Breast epithelium (tissue), 4 donors: ENCODE data around the gene EBF3. TPM values are rescaled to one million over a fixed set of nuclear protein-coding genes. Genes with fewer than 3 reads are reported as not detected.

ENCODE experiments used
- DNase-seq, 2 donors: peaks; one replicate each; pipeline ENCODE4 v3.0.0-alpha.2; 2019; ENCODE audit warnings: low spot score in 2 of 2
- H3K27ac ChIP-seq, 2 donors: fragments of 200-600 bp; sonication (generic) in 1 of 2; one replicate each; pipeline ENCODE4 v1.5.1; 2016 to 2019; ENCODE audit warnings: mild to moderate bottlenecking in 1 of 2
- H3K27me3 ChIP-seq, 2 donors: fragments of 200-600 bp; sonication (generic) in 1 of 2; one replicate each; pipeline versions ENCODE4 v1.5.1 to v1.6.0; 2017 to 2019; ENCODE audit warnings: control low read depth in 1 of 2, mild to moderate bottlenecking in 1 of 2
- H3K36me3 ChIP-seq: fragments of 200-600 bp; one replicate; pipeline ENCODE4 v1.5.1; 2019
- H3K4me1 ChIP-seq, 2 donors: fragments of 200-600 bp; sonication (generic); one replicate each; pipeline ENCODE4 v1.5.1; 2016 to 2019; ENCODE audit warnings: control low read depth in 1 of 2
- H3K4me3 ChIP-seq, 3 donors: fragments of 200-600 bp; sonication (generic); 1 replicate in 2 of 3; 2 replicates in 1 of 3; pipeline ENCODE4 v1.5.1; 2016 to 2019; ENCODE audit warnings: mild to moderate bottlenecking in 3 of 3, moderate library complexity in 2 of 3
- H3K9me3 ChIP-seq, 2 donors: fragments of 200-600 bp; sonication (generic) in 1 of 2; one replicate each; pipeline ENCODE4 v1.5.1; 2016 to 2019; ENCODE audit warnings: control low read depth in 1 of 2
- CTCF ChIP-seq, 3 donors: fragments of 450-650 bp; IDR thresholded peaks; one replicate each; pipeline ENCODE4 v1.5.1; 2016 to 2017; ENCODE audit warnings: antibody characterized with exemption in 3 of 3, mild to moderate bottlenecking in 3 of 3, moderate library complexity in 3 of 3
- POLR2A ChIP-seq: fragments of 450-650 bp; IDR thresholded peaks from one replicate; pipeline ENCODE4 v1.6.1; 2016; ENCODE audit warnings: antibody characterized with exemption, mild to moderate bottlenecking, moderate library complexity
- POLR2AphosphoS5 ChIP-seq, 3 donors: sonication (generic); formaldehyde crosslinking; IDR thresholded peaks; one replicate each; pipeline ENCODE4 v1.6.1; 2017; ENCODE audit warnings: antibody characterized with exemption in 3 of 3
- intact Hi-C: fragments of 100-400 bp; cut with DNase I; formaldehyde crosslinking; loops from one replicate; pipeline ENCODE4 v1.15.1; 2023; ENCODE audit warnings: low total_unique reads
- total RNA-seq, 3 donors: library from RNA; depleted of rRNA; stranded (reverse); fragments of >200 nt; gene quantifications; one replicate each; pipeline ENCODE4 v1.1.0, GENCODE V29; 2016

The EBF3 gene
- total RNA-seq, 3 donors from 2014 or later: 4.2 to 28.0 (median 6.6) TPM

- no peaks in the 10 kb centered on the region for H3K9me3 ChIP-seq
- no peak for DNase-seq
- no peaks in the 10 kb centered on the region for H3K36me3 ChIP-seq
- H3K27ac ChIP-seq: no peak overlapping the region
- TF ChIP-seq CTCF (IDR thresholded peaks at IDR 0.05): no peak
- no peak for TF ChIP-seq POLR2AphosphoS5 (IDR thresholded peaks at IDR 0.05)
- no peak for TF ChIP-seq POLR2A
- no peaks in the 10 kb centered on the region for H3K27me3 ChIP-seq
- no peak overlapping the region for H3K4me3 ChIP-seq
- no peaks in the 10 kb centered on the region for H3K4me1 ChIP-seq
- intact Hi-C loops: no loop called here
These were observed 92.1 kb downstream of the EBF3 start for GRCh38 chr10:129871966-129872365.

- no peak for TF ChIP-seq POLR2A
- no peak for TF ChIP-seq CTCF (IDR thresholded peaks at IDR 0.05)
- Histone ChIP-seq H3K27me3 (no peaks in the 10 kb centered on the region), H3K36me3 (no peaks in the 10 kb centered on the region), H3K4me1 (no peaks in the 10 kb centered on the region), H3K27ac (no peak overlapping the region), H3K4me3 (no peak overlapping the region), H3K9me3 (no peaks in the 10 kb centered on the region)
- no peak for DNase-seq
- intact Hi-C loops: no loop called here
These were observed 93.0 kb downstream of the EBF3 start for GRCh38 chr10:129870961-129871621.

GRCh38 chr10:129870474-129870757 is 93.7 kb downstream of the EBF3 start:
- H3K27me3 ChIP-seq: no peaks in the 10 kb centered on the region
- TF ChIP-seq POLR2AphosphoS5 (IDR thresholded peaks at IDR 0.05) (no peak), POLR2A (no peak), CTCF (IDR thresholded peaks at IDR 0.05) (no peak)
- intact Hi-C loops: no loop called here
- H3K4me1 ChIP-seq: no peaks in the 10 kb centered on the region
- DNase-seq: no peak
- H3K4me3 ChIP-seq: no peak overlapping the region
- no peak overlapping the region for H3K27ac ChIP-seq
- no peaks in the 10 kb centered on the region for H3K36me3 ChIP-seq
- H3K9me3 ChIP-seq: no peaks in the 10 kb centered on the region

- H3K36me3 ChIP-seq: no peaks in the 10 kb centered on the region
- no peak for TF ChIP-seq POLR2A
- no peak for TF ChIP-seq POLR2AphosphoS5 (IDR thresholded peaks at IDR 0.05)
- TF ChIP-seq CTCF (IDR thresholded peaks at IDR 0.05): no peak
- no peaks in the 10 kb centered on the region for H3K4me1 ChIP-seq
- no peaks in the 10 kb centered on the region for H3K9me3 ChIP-seq
- no peaks in the 10 kb centered on the region for H3K27me3 ChIP-seq
- DNase-seq: no peak
- intact Hi-C loops: no loop called here
- H3K4me3 ChIP-seq: no peak overlapping the region
- H3K27ac ChIP-seq: no peak overlapping the region
These were observed 94.2 kb downstream of the EBF3 start for GRCh38 chr10:129869596-129870473.

GRCh38 chr10:129868449-129869035 is 95.5 kb downstream of the EBF3 start:
- Histone ChIP-seq H3K4me3 (no peak overlapping the region), H3K4me1 (no peaks in the 10 kb centered on the region), H3K36me3 (no peaks in the 10 kb centered on the region), H3K27ac (no peak overlapping the region), H3K9me3 (no peaks in the 10 kb centered on the region), H3K27me3 (no peaks in the 10 kb centered on the region)
- intact Hi-C loops: no loop called here
- TF ChIP-seq CTCF (IDR thresholded peaks at IDR 0.05) (no peak), POLR2AphosphoS5 (IDR thresholded peaks at IDR 0.05) (no peak), POLR2A (no peak)
- no peak for DNase-seq
